Suprapubic skin (tissue), 4 donors: Measurements from ENCODE around the gene TNFRSF8.

Experiments
- POLR2A ChIP-seq, 2 donors: fragments of 450-650 bp; IDR thresholded peaks; one replicate each; pipeline ENCODE4 v1.6.1; 2017; ENCODE audit warnings: antibody characterized with exemption in 2 of 2, mild to moderate bottlenecking in 2 of 2, moderate library complexity in 2 of 2
- POLR2AphosphoS5 ChIP-seq, 3 donors: sonication (generic); formaldehyde crosslinking; IDR thresholded peaks; one replicate each; pipeline ENCODE4 v1.6.1; 2017; ENCODE audit warnings: antibody characterized with exemption in 3 of 3
- TF ChIP-seq, protein P1 (sequence below), 2 donors: fragments of 200-600 bp in 1 of 2; fragments of 450-650 bp in 1 of 2; sonication (generic) in 1 of 2; IDR thresholded peaks; one replicate each; pipeline ENCODE4 v1.5.1; 2016 to 2019; ENCODE audit warnings: antibody characterized with exemption in 2 of 2, mild to moderate bottlenecking in 1 of 2, moderate library complexity in 1 of 2

- TF ChIP-seq POLR2AphosphoS5 (IDR thresholded peaks at IDR 0.05), result no peak
- TF ChIP-seq, protein P1, sequence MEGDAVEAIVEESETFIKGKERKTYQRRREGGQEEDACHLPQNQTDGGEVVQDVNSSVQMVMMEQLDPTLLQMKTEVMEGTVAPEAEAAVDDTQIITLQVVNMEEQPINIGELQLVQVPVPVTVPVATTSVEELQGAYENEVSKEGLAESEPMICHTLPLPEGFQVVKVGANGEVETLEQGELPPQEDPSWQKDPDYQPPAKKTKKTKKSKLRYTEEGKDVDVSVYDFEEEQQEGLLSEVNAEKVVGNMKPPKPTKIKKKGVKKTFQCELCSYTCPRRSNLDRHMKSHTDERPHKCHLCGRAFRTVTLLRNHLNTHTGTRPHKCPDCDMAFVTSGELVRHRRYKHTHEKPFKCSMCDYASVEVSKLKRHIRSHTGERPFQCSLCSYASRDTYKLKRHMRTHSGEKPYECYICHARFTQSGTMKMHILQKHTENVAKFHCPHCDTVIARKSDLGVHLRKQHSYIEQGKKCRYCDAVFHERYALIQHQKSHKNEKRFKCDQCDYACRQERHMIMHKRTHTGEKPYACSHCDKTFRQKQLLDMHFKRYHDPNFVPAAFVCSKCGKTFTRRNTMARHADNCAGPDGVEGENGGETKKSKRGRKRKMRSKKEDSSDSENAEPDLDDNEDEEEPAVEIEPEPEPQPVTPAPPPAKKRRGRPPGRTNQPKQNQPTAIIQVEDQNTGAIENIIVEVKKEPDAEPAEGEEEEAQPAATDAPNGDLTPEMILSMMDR (IDR thresholded peaks at IDR 0.05), result no peak
- TF ChIP-seq POLR2A (IDR thresholded peaks at IDR 0.05), result no peak
Observed at GRCh38 chr1:12069623-12070244, 6.6 kb downstream of the TNFRSF8 start.
